IPS-18c (cell line): Measurements from ENCODE around the gene SHH.
"Not testable (repeated sequence)": the region's sequence is repeated elsewhere in the genome, so short reads cannot be mapped to it uniquely, and the experiment has no call there.

Experiments used
- H3K4me3 ChIP-seq: 2 replicates; pipeline ENCODE4 v1.7.0; 2013; ENCODE audit warnings: low read depth, mild to moderate bottlenecking, low read length, moderate library complexity; ENCODE audit not compliant: insufficient read depth
- H3K9me3 ChIP-seq: one replicate; pipeline ENCODE4 v1.6.1; 2013; ENCODE audit warnings: mild to moderate bottlenecking, low read length, moderate library complexity; ENCODE audit not compliant: control insufficient read depth, insufficient read depth

The SHH gene

GRCh38 chr7:155845226-155845625, 33.0 kb upstream of the SHH start:
- Histone ChIP-seq H3K4me3 (no peak overlapping the region), H3K9me3 (no peaks in the 10 kb centered on the region)

GRCh38 chr7:155844526-155844925, 32.3 kb upstream of the SHH start:
- no peaks in the 10 kb centered on the region for H3K9me3 ChIP-seq
- no peak overlapping the region for H3K4me3 ChIP-seq

- Histone ChIP-seq H3K4me3 (no peak overlapping the region; the same call in 1 of the 2 replicates), H3K9me3 (no peaks in the 10 kb centered on the region)
Observed at GRCh38 chr7:155844019-155844453, 31.8 kb upstream of the SHH start.

DNA sequence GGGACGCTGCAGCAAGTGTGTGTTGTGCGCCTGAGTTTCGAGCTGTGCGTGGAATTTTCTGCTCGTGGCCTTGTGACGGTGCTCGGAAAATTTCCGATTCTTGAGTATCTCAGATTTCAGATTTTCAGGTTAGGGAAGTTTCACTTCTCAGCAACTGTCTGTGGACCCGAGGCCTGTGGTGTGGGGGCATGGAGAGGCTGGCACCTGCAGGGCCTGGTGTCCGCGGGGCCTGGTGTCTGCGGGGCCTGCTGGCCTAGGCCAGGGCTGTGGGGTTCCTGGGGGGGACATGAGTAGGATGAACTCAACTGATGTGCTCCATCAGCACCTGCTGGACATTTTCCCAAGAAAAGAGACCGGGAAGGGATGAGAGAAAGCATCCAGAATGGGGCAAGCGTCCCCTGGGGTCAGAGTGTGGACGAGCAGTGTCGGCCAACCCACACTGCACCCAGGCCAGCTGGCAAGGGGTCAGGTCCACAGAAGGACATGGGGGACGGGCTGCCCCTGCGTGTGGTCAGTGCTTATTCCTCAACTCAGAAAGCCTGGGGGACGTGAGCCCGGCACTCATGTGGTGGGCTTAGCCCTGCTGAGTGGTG, 31.3 kb upstream of the SHH start:
- Histone ChIP-seq H3K9me3 (no peaks in the 10 kb centered on the region), H3K4me3 (no peak overlapping the region)

- Histone ChIP-seq H3K9me3 (no peaks in the 10 kb centered on the region), H3K4me3 (no peak overlapping the region)
Observed at GRCh38 chr7:155842496-155843265, 30.4 kb upstream of the SHH start.

GRCh38 chr7:155840909-155841308, 28.6 kb upstream of the SHH start:
- Histone ChIP-seq H3K4me3 (no peak overlapping the region), H3K9me3 (no peaks in the 10 kb centered on the region)

DNA sequence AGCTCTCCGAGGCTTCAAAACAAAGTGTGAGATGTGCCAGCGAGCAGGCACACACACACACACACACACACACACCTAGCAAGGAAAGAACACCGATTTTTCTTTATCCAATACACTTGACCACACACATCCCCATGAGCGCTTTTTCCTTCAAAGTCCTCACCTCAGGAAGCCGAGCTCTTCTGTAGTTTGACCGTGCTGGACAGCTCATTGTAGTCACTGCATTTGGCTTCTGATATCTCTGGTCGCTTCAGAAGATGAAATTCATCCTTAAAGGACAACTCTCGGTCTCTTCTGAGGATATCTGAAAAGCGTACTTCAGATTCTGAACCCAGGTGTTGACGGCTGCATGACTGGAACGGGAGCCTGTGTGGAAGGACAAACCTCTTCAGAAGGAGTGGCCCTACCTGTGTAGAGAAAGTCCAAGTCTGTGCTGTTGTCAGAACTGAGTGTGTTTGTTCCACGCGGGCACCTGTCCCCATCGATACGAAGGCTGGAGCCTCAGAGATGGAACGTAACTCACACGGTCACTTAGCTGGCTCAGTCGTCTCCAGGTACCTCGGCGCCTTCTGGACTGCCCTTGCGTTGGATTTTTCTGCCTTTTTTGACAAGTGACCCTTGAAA, 28.1 kb upstream of the SHH start:
- no peaks in the 10 kb centered on the region for H3K9me3 ChIP-seq
- H3K4me3 ChIP-seq, result no peak overlapping the region

DNA sequence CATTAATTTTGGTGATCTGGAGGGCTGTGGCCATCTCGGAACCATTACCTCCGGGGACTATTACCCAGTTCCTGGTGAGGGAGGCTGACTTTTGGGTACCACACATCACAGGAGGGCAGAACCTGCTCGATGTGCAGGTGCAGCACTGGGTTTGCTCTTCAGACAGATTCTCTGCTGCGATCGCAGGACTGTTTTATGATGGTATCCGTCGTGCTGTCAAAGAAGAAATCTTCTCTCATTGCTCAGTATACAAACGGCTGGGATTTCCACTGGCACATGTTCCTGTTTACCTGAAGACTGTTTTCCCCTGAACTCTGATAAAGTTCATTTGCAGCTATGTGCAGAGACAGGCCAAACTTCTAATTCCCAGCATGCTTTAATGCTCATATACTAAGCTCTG, 27.2 kb upstream of the SHH start:
- H3K4me3 ChIP-seq, result no peak overlapping the region
- H3K9me3 ChIP-seq, result peaks cover 3% of the 10 kb centered on the region

GRCh38 chr7:155838312-155838711, 26.0 kb upstream of the SHH start:
- H3K9me3 ChIP-seq, H3K4me3 ChIP-seq: not testable (repeated sequence)

DNA sequence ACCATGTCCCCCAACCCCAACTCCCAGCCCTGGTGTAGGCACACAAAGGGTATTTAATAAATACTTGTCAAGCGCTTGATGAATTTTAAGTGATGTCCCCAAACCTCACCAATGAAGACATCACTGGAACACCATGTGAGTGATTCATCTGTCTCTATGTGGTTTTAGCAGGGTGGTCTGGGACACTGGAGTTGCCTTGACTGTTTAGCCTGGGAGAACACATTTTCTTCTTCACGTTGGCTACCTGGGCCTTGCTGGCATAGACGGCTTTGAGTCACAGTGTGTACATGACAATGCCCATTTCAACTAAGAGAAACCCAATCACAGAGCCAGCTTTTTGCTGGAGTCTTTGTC, 24.8 kb upstream of the SHH start:
- H3K9me3 ChIP-seq, result peaks cover 3% of the 10 kb centered on the region

GRCh38 chr7:155836216-155837125, 24.2 kb upstream of the SHH start:
- Histone ChIP-seq H3K9me3 (peaks cover 3% of the 10 kb centered on the region), H3K4me3 (no peak overlapping the region)

More for the DNA sequence above, 24.8 kb upstream of the SHH start:
- no peak overlapping the region for H3K4me3 ChIP-seq

- peaks cover 3% of the 10 kb centered on the region for H3K9me3 ChIP-seq
- no peak overlapping the region for H3K4me3 ChIP-seq
Observed at GRCh38 chr7:155835446-155836215, 23.4 kb upstream of the SHH start.

DNA sequence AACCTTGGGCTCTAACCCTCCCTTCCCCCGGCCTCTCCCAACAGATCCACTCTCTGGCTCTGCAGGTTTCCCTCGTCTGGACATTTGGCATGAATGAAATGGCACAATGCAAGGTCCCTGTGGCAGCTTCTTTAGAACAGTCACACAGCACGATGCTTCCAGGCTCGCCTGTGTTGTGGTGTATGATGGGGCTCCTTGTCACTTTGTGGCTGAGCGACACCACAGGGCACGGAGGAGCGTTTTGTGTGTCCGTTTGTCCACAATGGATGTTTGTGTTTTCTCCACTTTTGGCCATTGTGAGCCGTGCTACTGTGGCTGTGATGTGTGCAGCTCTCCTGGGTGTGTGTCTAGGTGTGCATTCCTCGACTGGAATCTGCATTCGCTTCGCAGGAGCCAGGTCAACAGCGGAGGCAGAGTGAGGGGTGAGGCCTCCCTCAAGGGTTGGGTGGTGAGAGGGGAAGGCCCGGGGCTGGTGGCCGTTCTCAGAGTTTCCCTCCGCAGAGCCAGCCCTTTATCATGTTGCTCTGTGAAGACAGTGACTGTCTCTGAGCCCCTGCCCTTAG, 22.3 kb upstream of the SHH start:
- no peak overlapping the region for H3K4me3 ChIP-seq
- peaks cover 3% of the 10 kb centered on the region for H3K9me3 ChIP-seq

DNA sequence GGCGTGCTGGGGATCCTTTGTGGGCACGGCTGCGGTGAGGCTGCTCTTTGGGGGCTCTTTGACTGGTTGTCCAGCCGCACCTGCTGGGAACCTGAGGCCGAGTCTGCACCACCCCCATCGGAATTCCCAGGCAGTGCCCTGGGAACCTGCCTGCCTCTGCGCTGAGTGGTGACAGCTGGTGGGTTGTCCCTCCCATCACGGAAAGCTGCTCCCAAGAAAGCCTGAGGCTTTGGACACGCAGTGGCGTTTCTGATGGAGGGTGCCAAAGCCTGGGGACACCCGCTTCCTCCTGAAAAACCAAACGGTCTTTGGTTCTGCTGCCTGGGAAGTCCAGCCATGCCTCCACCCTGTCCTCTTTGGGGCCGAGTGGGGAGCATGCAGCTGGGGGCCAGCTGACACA, 21.4 kb upstream of the SHH start:
- no peak overlapping the region for H3K4me3 ChIP-seq
- peaks cover 3% of the 10 kb centered on the region for H3K9me3 ChIP-seq

DNA sequence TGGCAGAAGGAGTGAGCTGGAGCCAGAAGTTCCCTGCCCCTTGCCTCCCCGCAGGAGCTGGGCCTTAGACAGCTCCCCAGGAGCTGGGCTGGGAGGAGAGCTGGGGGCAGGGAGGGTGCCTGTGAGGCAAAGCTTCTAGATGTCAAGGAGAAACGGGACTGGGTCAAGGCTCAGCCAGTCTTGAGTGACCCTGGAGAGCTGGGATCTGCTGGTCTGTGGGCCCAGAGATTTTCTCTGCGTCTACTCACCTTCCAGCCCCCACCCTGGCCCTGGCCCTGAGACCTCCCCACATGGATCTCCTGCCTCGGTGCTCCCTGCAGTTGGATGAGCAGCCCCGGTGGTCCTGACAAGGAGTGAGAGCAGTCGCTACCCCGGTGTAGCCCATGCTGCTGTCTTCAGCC, 20.3 kb upstream of the SHH start:
- H3K9me3 ChIP-seq, result peaks cover 3% of the 10 kb centered on the region
- no peak overlapping the region for H3K4me3 ChIP-seq

GRCh38 chr7:155831807-155832524, 19.7 kb upstream of the SHH start:
- Histone ChIP-seq H3K9me3 (peaks cover 3% of the 10 kb centered on the region), H3K4me3 (no peak overlapping the region)
